ENCODE data around the gene CD300LB.

GRCh38 chr17:74491626-74492025 lies 39.6 kb downstream of the CD300LB start:
- TF ChIP-seq CTCF (IDR thresholded peaks at IDR 0.05; ENCODE audit: borderline replicate concordance, extremely low read depth, low read length, poor library complexity, severe bottlenecking) (no peak), EZH2 (IDR thresholded peaks at IDR 0.05; ENCODE audit: borderline replicate concordance, low read depth, low read length, severe bottlenecking) (no peak)

All from DND-41 (cell line).